ENCODE measurements around the gene UROC1. TPM values are rescaled to one million over a fixed set of nuclear protein-coding genes. Genes with fewer than 3 reads are reported as not detected.

The UROC1 gene
- total and polyA plus RNA-seq, 2 of the 13 experiments (the other 11 are each of a cell fraction or from before 2014, with no cell fraction given) = 0.71 to 1.3 TPM

DNA sequence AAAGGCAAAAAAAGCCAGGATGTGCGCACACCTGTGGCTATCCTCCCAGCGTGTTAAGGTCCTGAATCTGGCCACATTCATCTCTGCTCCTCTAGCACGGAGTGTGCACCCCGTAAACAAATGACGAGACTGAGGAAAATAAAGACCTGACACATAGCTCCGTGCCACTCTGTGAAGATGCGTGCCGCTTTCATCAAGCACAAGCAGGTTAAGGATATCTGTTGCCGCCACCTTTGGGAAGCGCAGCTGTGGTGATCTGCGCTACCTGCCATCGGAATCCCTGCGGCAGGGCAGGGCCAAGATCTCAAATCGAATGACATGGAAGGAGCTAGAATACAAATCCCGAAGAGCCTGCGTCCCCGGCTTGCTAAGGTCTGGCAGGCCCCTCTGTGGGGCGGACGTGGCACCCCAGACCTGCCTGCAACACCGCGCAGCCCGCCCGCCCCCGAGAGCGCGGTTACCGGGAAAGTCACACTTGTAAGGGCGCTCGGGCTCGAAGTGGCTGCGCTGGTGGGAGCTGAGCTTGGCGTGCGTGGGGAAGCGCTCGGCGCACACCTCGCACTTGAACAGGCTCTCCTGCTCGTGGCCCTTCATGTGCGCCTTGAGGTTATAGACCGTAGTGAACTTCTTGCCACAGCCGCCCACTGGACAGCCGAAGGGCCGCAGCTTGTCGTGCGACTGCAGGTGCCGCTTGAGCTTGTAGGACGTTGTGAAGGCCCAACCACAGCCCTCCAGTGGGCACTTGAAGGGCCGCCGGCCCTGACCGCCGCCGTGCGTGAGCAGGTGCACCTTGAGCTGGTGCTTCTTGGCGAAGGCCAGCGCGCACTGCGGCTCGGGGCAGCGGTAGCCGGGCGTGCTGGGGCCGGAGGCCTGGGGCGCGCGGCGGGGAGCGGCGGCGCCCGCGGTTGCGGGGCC, 42.8 kb downstream of the UROC1 start (continued):
- no peak for TF ChIP-seq ZNF660 (CRISPR knock-in tag; IDR thresholded peaks at IDR 0.05; ENCODE audit: borderline replicate concordance, low read depth)
- TF ChIP-seq ZFP41 (CRISPR knock-in tag; IDR thresholded peaks at IDR 0.05; ENCODE audit: borderline replicate concordance) = no peak
- no peak for TF ChIP-seq ZNF44 (CRISPR knock-in tag; IDR thresholded peaks at IDR 0.05)
- TF ChIP-seq ZNF24 (IDR thresholded peaks at IDR 0.05) = no peak
- no peak for TF ChIP-seq ZFP36 (IDR thresholded peaks at IDR 0.05; ENCODE audit: borderline replicate concordance, low read depth, low read length, partially characterized antibody)
- TF ChIP-seq ARNT2 (CRISPR knock-in tag; IDR thresholded peaks at IDR 0.05; ENCODE audit: low read depth) = no peak
- no peak for TF ChIP-seq ZNF563 (CRISPR knock-in tag; IDR thresholded peaks at IDR 0.05)
- 0 out of 2 replicates have a peak, but pooled peaks have one; percentile 3 for TF ChIP-seq ZNF292 (CRISPR knock-in tag; IDR thresholded peaks at IDR 0.05; ENCODE audit: borderline replicate concordance, low read depth)
- no peak for TF ChIP-seq KDM3A (CRISPR knock-in tag; IDR thresholded peaks at IDR 0.05; ENCODE audit: low read depth)
- no peak for TF ChIP-seq ISX (CRISPR knock-in tag; conservative IDR thresholded peaks at IDR 0.05)
- TF ChIP-seq ZNF589 (CRISPR knock-in tag; conservative IDR thresholded peaks at IDR 0.05) = no peak
- TF ChIP-seq, protein P1, sequence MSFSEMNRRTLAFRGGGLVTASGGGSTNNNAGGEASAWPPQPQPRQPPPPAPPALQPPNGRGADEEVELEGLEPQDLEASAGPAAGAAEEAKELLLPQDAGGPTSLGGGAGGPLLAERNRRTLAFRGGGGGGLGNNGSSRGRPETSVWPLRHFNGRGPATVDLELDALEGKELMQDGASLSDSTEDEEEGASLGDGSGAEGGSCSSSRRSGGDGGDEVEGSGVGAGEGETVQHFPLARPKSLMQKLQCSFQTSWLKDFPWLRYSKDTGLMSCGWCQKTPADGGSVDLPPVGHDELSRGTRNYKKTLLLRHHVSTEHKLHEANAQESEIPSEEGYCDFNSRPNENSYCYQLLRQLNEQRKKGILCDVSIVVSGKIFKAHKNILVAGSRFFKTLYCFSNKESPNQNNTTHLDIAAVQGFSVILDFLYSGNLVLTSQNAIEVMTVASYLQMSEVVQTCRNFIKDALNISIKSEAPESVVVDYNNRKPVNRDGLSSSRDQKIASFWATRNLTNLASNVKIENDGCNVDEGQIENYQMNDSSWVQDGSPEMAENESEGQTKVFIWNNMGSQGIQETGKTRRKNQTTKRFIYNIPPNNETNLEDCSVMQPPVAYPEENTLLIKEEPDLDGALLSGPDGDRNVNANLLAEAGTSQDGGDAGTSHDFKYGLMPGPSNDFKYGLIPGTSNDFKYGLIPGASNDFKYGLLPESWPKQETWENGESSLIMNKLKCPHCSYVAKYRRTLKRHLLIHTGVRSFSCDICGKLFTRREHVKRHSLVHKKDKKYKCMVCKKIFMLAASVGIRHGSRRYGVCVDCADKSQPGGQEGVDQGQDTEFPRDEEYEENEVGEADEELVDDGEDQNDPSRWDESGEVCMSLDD (CRISPR knock-in tag; IDR thresholded peaks at IDR 0.05; ENCODE audit: borderline replicate concordance) = no peak
- no peak for TF ChIP-seq XRCC5 (optimal IDR thresholded peaks at IDR 0.05; ENCODE audit: low read length)
- TF ChIP-seq, protein P2, sequence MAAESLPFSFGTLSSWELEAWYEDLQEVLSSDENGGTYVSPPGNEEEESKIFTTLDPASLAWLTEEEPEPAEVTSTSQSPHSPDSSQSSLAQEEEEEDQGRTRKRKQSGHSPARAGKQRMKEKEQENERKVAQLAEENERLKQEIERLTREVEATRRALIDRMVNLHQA (CRISPR knock-in tag; IDR thresholded peaks at IDR 0.05) = no peak
- TF ChIP-seq ZFYVE20 (CRISPR knock-in tag; IDR thresholded peaks at IDR 0.05; ENCODE audit: borderline replicate concordance, low read depth) = no peak
- no peak for TF ChIP-seq NFIC (IDR thresholded peaks at IDR 0.05; ENCODE audit: low read length)
- TF ChIP-seq, protein P3, sequence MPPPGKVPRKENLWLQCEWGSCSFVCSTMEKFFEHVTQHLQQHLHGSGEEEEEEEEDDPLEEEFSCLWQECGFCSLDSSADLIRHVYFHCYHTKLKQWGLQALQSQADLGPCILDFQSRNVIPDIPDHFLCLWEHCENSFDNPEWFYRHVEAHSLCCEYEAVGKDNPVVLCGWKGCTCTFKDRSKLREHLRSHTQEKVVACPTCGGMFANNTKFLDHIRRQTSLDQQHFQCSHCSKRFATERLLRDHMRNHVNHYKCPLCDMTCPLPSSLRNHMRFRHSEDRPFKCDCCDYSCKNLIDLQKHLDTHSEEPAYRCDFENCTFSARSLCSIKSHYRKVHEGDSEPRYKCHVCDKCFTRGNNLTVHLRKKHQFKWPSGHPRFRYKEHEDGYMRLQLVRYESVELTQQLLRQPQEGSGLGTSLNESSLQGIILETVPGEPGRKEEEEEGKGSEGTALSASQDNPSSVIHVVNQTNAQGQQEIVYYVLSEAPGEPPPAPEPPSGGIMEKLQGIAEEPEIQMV (CRISPR knock-in tag; IDR thresholded peaks at IDR 0.05; ENCODE audit: low read depth) = no peak
- TF ChIP-seq, protein P4, sequence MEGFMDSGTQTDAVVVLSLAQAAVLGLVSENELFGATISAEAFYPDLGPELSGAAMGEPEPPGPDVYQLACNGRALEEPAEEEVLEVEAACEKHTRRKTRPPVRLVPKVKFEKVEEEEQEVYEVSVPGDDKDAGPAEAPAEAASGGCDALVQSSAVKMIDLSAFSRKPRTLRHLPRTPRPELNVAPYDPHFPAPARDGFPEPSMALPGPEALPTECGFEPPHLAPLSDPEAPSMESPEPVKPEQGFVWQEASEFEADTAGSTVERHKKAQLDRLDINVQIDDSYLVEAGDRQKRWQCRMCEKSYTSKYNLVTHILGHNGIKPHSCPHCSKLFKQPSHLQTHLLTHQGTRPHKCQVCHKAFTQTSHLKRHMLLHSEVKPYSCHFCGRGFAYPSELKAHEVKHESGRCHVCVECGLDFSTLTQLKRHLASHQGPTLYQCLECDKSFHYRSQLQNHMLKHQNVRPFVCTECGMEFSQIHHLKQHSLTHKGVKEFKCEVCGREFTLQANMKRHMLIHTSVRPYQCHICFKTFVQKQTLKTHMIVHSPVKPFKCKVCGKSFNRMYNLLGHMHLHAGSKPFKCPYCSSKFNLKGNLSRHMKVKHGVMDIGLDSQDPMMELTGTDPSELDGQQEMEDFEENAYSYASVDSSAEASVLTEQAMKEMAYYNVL (CRISPR knock-in tag; IDR thresholded peaks at IDR 0.05; ENCODE audit: borderline replicate concordance) = 0 out of 2 replicates have a peak, but pooled peaks have one; percentile 41
- TF ChIP-seq, protein P5, sequence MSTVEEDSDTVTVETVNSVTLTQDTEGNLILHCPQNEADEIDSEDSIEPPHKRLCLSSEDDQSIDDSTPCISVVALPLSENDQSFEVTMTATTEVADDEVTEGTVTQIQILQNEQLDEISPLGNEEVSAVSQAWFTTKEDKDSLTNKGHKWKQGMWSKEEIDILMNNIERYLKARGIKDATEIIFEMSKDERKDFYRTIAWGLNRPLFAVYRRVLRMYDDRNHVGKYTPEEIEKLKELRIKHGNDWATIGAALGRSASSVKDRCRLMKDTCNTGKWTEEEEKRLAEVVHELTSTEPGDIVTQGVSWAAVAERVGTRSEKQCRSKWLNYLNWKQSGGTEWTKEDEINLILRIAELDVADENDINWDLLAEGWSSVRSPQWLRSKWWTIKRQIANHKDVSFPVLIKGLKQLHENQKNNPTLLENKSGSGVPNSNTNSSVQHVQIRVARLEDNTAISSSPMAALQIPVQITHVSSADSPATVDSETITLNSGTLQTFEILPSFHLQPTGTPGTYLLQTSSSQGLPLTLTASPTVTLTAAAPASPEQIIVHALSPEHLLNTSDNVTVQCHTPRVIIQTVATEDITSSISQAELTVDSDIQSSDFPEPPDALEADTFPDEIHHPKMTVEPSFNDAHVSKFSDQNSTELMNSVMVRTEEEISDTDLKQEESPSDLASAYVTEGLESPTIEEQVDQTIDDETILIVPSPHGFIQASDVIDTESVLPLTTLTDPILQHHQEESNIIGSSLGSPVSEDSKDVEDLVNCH (CRISPR knock-in tag; IDR thresholded peaks at IDR 0.05) = no peak
